H1 (cell line): ENCODE measurements around the gene CACNA2D1. TPM values are rescaled to one million over a fixed set of nuclear protein-coding genes. Genes with fewer than 3 reads are reported as not detected.

ENCODE experiments used
- CTCF ChIA-PET: fragments of 300-600 bp; sonication (Branson Sonifier 250); formaldehyde crosslinking; loops from one replicate; lab custom pipeline; 2021; ENCODE audit not compliant: partially characterized antibody; lab: Charles Lee
- POLR2A ChIA-PET: fragments of 300-600 bp; sonication (Branson Sonifier 250); formaldehyde crosslinking; loops from one replicate; lab custom pipeline; 2021; ENCODE audit warnings: inconsistent platforms; ENCODE audit not compliant: partially characterized antibody; lab: Charles Lee
- DNase-seq, 2 experiments: peaks; one replicate each; pipeline versions ENCODE4 v3.0.0 to v3.0.0-alpha.2; 2010 to 2022; ENCODE audit warnings: low spot score in 2 of 2, low read depth in 1 of 2, mixed read lengths in 1 of 2
- FAIRE-seq: peaks from 2 replicates; lab custom pipeline; 2011; peaks lifted over from hg19 to GRCh38; lab: Jason Lieb, UNC
- H2AFZ ChIP-seq: 2 replicates; pipeline ENCODE4 v1.8.1; 2012; ENCODE audit warnings: low read length, inconsistent platforms
- H2AK5ac ChIP-seq: 2 replicates; pipeline ENCODE4 v1.6.1; 2013; ENCODE audit warnings: low read depth, low read length
- H2BK120ac ChIP-seq: replicated peaks from 2 replicates; pipeline ENCODE3; 2013; ENCODE audit warnings: low read depth, low read length, inconsistent platforms
- H2BK12ac ChIP-seq: 2 replicates; pipeline ENCODE4 v1.6.1; 2013; ENCODE audit warnings: low read depth, low read length
- H2BK15ac ChIP-seq: 2 replicates; pipeline ENCODE4 v1.6.1; 2013; ENCODE audit warnings: low read length
- H2BK20ac ChIP-seq: 2 replicates; pipeline ENCODE4 v1.6.1; 2013; ENCODE audit warnings: low read length
- H2BK5ac ChIP-seq: 2 replicates; pipeline ENCODE4 v1.6.1; 2013; ENCODE audit warnings: low read depth, low read length
- H3K14ac ChIP-seq: 2 replicates; pipeline ENCODE4 v1.6.1; 2013; ENCODE audit warnings: inconsistent platforms; ENCODE audit not compliant: insufficient read length
- H3K18ac ChIP-seq: 2 replicates; pipeline ENCODE4 v1.6.1; 2013; ENCODE audit warnings: low read length; ENCODE audit errors: extremely low read depth
- H3K23ac ChIP-seq: 2 replicates; pipeline ENCODE4 v1.6.1; 2013; ENCODE audit warnings: inconsistent platforms; ENCODE audit not compliant: insufficient read length
- H3K23me2 ChIP-seq: 2 replicates; pipeline ENCODE4 v1.6.1; 2013; ENCODE audit warnings: low read depth, low read length
- H3K27ac ChIP-seq: 2 replicates; pipeline ENCODE4 v1.6.1; 2011; ENCODE audit warnings: low read depth, low read length, inconsistent platforms
- H3K27me3 ChIP-seq, 4 experiments: replicated peaks in 1 of 4; 1 replicate in 1 of 4; 2 replicates in 3 of 4; pipeline versions ENCODE4 v1.6.1 to v1.8.1; 2011 to 2013; ENCODE audit warnings: low read length in 3 of 4, mild to moderate bottlenecking in 3 of 4, inconsistent platforms in 2 of 4, mixed read lengths in 2 of 4, moderate library complexity in 1 of 4; ENCODE audit not compliant: control insufficient read depth in 3 of 4, insufficient read depth in 3 of 4; ENCODE audit errors: extremely low read depth in 1 of 4
- H3K36me3 ChIP-seq, 4 experiments: 2 replicates each; pipeline versions ENCODE4 v1.6.1 to v1.8.1; 2011 to 2013; ENCODE audit warnings: mild to moderate bottlenecking in 4 of 4, low read length in 3 of 4, moderate library complexity in 2 of 4, control low read depth in 1 of 4, inconsistent platforms in 1 of 4; ENCODE audit not compliant: insufficient read depth in 4 of 4, control insufficient read depth in 2 of 4
- H3K4ac ChIP-seq: replicated peaks from 2 replicates; pipeline ENCODE3; 2013; ENCODE audit warnings: low read length, low read depth, mixed read lengths, inconsistent platforms; ENCODE audit not compliant: insufficient read length
- H3K4me1 ChIP-seq, 4 experiments: replicated peaks in 1 of 4; 1 replicate in 1 of 4; 2 replicates in 3 of 4; pipeline versions ENCODE4 v1.6.1 to v1.8.1; 2011 to 2013; ENCODE audit warnings: low read length in 3 of 4, inconsistent platforms in 2 of 4, mixed read lengths in 1 of 4; ENCODE audit not compliant: insufficient read depth in 4 of 4, control insufficient read depth in 3 of 4
- H3K4me2 ChIP-seq, 2 experiments: 2 replicates each; pipeline versions ENCODE4 v1.6.1 to v1.8.1; 2011 to 2013; ENCODE audit warnings: low read depth in 2 of 2, low read length in 2 of 2, control low read depth in 1 of 2, inconsistent platforms in 1 of 2, mild to moderate bottlenecking in 1 of 2; ENCODE audit not compliant: insufficient read depth in 1 of 2
- H3K4me3 ChIP-seq, 4 experiments: fragments of 200-600, 300-600 bp in 1 of 4; sonication (generic), shearing (Covaris generic), sonication (Bioruptor Twin) in 1 of 4; 2 replicates each; pipeline versions ENCODE4 v1.5.1 to v1.8.1; 2011 to 2016; ENCODE audit warnings: low read length in 4 of 4, low read depth in 3 of 4, control low read depth in 2 of 4, inconsistent platforms in 2 of 4, mild to moderate bottlenecking in 2 of 4, mixed read lengths in 1 of 4, moderate library complexity in 1 of 4; ENCODE audit not compliant: insufficient read depth in 2 of 4; ENCODE audit errors: extremely low read depth in 1 of 4
- H3K56ac ChIP-seq: replicated peaks from 2 replicates; pipeline ENCODE3; 2013; ENCODE audit warnings: low read depth, mild to moderate bottlenecking, mixed read lengths, low read length, inconsistent platforms; ENCODE audit not compliant: insufficient read length
- H3K79me1 ChIP-seq: 2 replicates; pipeline ENCODE4 v1.6.1; 2013; ENCODE audit warnings: low read depth, low read length, control low read depth
- H3K79me2 ChIP-seq, 2 experiments: 2 replicates each; pipeline versions ENCODE4 v1.6.1 to v1.8.1; 2012 to 2013; ENCODE audit warnings: low read length in 2 of 2, mild to moderate bottlenecking in 2 of 2, inconsistent platforms in 1 of 2; ENCODE audit not compliant: insufficient read depth in 2 of 2, control insufficient read depth in 1 of 2
- H3K9ac ChIP-seq, 4 experiments: replicated peaks in 1 of 4; 1 replicate in 1 of 4; 2 replicates in 3 of 4; pipeline versions ENCODE4 v1.6.1 to v1.8.1; 2011 to 2013; ENCODE audit warnings: low read depth in 3 of 4, low read length in 3 of 4, control low read depth in 2 of 4, mild to moderate bottlenecking in 2 of 4, moderate library complexity in 2 of 4, inconsistent platforms in 1 of 4; ENCODE audit errors: extremely low read depth in 1 of 4
- H3K9me3 ChIP-seq, 2 experiments: 2 replicates each; pipeline versions ENCODE4 v1.6.1 to v1.8.1; 2012 to 2013; ENCODE audit warnings: mild to moderate bottlenecking in 2 of 2, moderate library complexity in 2 of 2, control low read depth in 1 of 2, inconsistent platforms in 1 of 2, low read depth in 1 of 2, low read length in 1 of 2, mixed read lengths in 1 of 2; ENCODE audit not compliant: insufficient read depth in 2 of 2
- H4K20me1 ChIP-seq, 2 experiments: replicated peaks in 1 of 2; 2 replicates each; pipeline versions ENCODE3 to v1.8.1; 2011 to 2013; ENCODE audit warnings: inconsistent platforms in 2 of 2, low read length in 2 of 2, mild to moderate bottlenecking in 1 of 2; ENCODE audit not compliant: insufficient read depth in 2 of 2, control insufficient read depth in 1 of 2
- H4K5ac ChIP-seq: 2 replicates; pipeline ENCODE4 v1.6.1; 2013; ENCODE audit warnings: low read length, low read depth, mixed read lengths, inconsistent platforms; ENCODE audit not compliant: insufficient read length
- H4K8ac ChIP-seq: 2 replicates; pipeline ENCODE4 v1.8.0; 2013; ENCODE audit warnings: mild to moderate bottlenecking, moderate library complexity, low read length, inconsistent platforms; ENCODE audit not compliant: insufficient read depth; ENCODE audit errors: extremely low read depth
- H4K91ac ChIP-seq: replicated peaks from 2 replicates; pipeline ENCODE3; 2013; ENCODE audit warnings: low read length, mixed read lengths, inconsistent platforms; ENCODE audit not compliant: insufficient read length
- CBX5 ChIP-seq: fragments of 300-800, 300-1000 bp; sonication (generic); IDR thresholded peaks from 2 replicates; pipeline ENCODE4 v1.7.1; 2016; ENCODE audit warnings: antibody characterized with exemption, low read length, low read depth
- EP300 ChIP-seq, 2 experiments: IDR thresholded peaks; 1 replicate in 1 of 2; 2 replicates in 1 of 2; pipeline ENCODE4 v1.6.1; 2011 to 2012; ENCODE audit warnings: low read depth in 2 of 2, low read length in 2 of 2, mild to moderate bottlenecking in 2 of 2, borderline replicate concordance in 1 of 2, inconsistent platforms in 1 of 2, moderate library complexity in 1 of 2
- WGBS, 2 experiments: shearing (Covaris generic) in 1 of 2; methylation state at CpG; one replicate each; pipeline versions ENCODE4 v1.1.6 to v1.1.7; 2013 to 2015; ENCODE audit warnings: low lambda C conversion rate in 2 of 2, mixed read lengths in 2 of 2, inconsistent platforms in 1 of 2, low coverage in 1 of 2, missing lambda C conversion rate in 1 of 2; ENCODE audit not compliant: insufficient replicate concordance in 2 of 2, insufficient coverage in 1 of 2, insufficient read length in 1 of 2; ENCODE audit errors: extremely low coverage in 1 of 2, missing lambda C conversion rate in 1 of 2; 5-methylcytosine and 5-hydroxymethylcytosine counted together
- polyA plus RNA-seq, 7 experiments: library from polyadenylated mRNA; depleted of rRNA in 3 of 7; stranded (reverse) in 5 of 7; unstranded in 2 of 7; fragments of >200 nt in 5 of 7; fragments of 200-250 nt in 2 of 7; gene quantifications; 1 replicate in 5 of 7; 2 replicates in 1 of 7; 4 replicates in 1 of 7; pipeline versions ENCODE4 v1.2.1 to v1.2.3, GENCODE V29; 2011 to 2013; ENCODE audit warnings: missing spikeins in 2 of 7, mixed read lengths in 2 of 7
- total RNA-seq: library from RNA; stranded (reverse); fragmentation: NEBNext Ultra II Directional; extraction: Animal tissue kit (Norgen Biotek cat#: 25700); gene quantifications from 2 replicates; pipeline ENCODE4 v1.2.1, GENCODE V29; 2021

Gene CACNA2D1
- total and polyA plus RNA-seq, 2 of the 8 experiments (the other 6 are each of a cell fraction or from before 2014, with no cell fraction given), result 4.3 to 27.3 TPM

- POLR2A ChIA-PET, result no interaction called here
Measured at GRCh38 chr7:82007315-82007714, 436.3 kb downstream of the CACNA2D1 start.

More at GRCh38 chr7:82007315-82007714, 436.3 kb downstream of the CACNA2D1 start:
- Histone ChIP-seq H3K4me1 (no peaks in the 10 kb centered on the region), H2BK15ac (no peak overlapping the region), H3K4me3 (no peak overlapping the region), H3K18ac (no peak overlapping the region), H3K4ac (no peak overlapping the region), H3K23ac (no peak overlapping the region), H3K27ac (no peak overlapping the region), H3K9me3 (no peaks in the 10 kb centered on the region), H4K20me1 (no peaks in the 10 kb centered on the region), H2BK120ac (no peak overlapping the region), H3K9ac (no peak overlapping the region), H2BK20ac (no peak overlapping the region), H4K5ac (no peak overlapping the region), H3K79me2 (no peaks in the 10 kb centered on the region), H2BK12ac (no peak overlapping the region), H3K36me3 (peaks cover 0 to 3% (median 0%) of the 10 kb centered on the region in 4 experiments; a peak in 2 of 8 replicates), H2AFZ (no peak overlapping the region), H2AK5ac (no peak overlapping the region)
- FAIRE-seq (no peak), DNase-seq (no peak)
- CTCF ChIA-PET, result interaction anchor here (0.7 to 1.2 kb wide), 4 partner anchors 8 to 525 kb away, joined by 3 to 5 read pairs (median 4); no protein-coding TSS in a partner anchor
- 72% methylated on average over 3 of the region's 3 CpGs; no CpG with 5 or more reads in 1 of the 2 experiments for WGBS, 2 experiments
- TF ChIP-seq EP300 (IDR thresholded peaks at IDR 0.05; ENCODE audit: borderline replicate concordance in 1 of 2, low read depth in 2 of 2, low read length in 2 of 2), result no peak
- TF ChIP-seq CBX5, result no peak
- TF ChIP-seq, all 59 proteins: peak for 0
- no peak overlapping the region for H4K8ac ChIP-seq
- H2BK5ac ChIP-seq, result no peak overlapping the region
- no peaks in the 10 kb centered on the region for H3K23me2 ChIP-seq
- H3K27me3 ChIP-seq, result no peaks in the 10 kb centered on the region
- H3K56ac ChIP-seq, result no peak overlapping the region
- no peak overlapping the region for H3K4me2 ChIP-seq
- no peak overlapping the region for H3K14ac ChIP-seq
- H3K79me1 ChIP-seq, result no peaks in the 10 kb centered on the region
- no peak overlapping the region for H4K91ac ChIP-seq
